Erythroblast (primary cell): Measurements from ENCODE around the gene CD63.

Experiments
- GATA1 ChIP-seq: IDR thresholded peaks from 2 replicates; pipeline ENCODE4 v1.6.1; 2011; ENCODE audit warnings: low read depth, mild to moderate bottlenecking, control low read depth, low read length, moderate library complexity
- POLR2A ChIP-seq: IDR thresholded peaks from 2 replicates; pipeline ENCODE4 v1.6.1; 2011; ENCODE audit warnings: mild to moderate bottlenecking, low read length

DNA sequence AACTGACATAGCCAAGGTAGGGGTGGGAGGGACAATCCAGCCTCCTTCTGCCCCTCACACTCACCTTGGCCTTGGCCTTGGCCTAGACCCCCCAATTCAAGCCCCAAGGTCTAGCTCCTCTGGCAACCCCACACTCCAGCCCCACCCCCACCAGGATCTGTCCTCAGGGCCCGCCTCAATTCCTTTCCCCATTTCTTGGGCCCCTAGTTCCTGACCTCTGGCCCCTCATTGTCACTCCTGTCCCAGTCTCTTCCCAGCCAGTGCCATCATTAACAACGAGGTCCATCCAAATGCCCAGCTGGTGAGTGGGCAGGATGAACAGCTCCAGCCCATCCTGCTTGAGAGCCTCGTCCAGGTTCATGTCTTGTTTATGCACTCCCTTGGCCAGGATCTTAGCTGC, 7.3 kb upstream of the CD63 start:
- TF ChIP-seq POLR2A (no peak), GATA1 (no peak)
